Measurements from ENCODE around the gene TMEM100.

DNA sequence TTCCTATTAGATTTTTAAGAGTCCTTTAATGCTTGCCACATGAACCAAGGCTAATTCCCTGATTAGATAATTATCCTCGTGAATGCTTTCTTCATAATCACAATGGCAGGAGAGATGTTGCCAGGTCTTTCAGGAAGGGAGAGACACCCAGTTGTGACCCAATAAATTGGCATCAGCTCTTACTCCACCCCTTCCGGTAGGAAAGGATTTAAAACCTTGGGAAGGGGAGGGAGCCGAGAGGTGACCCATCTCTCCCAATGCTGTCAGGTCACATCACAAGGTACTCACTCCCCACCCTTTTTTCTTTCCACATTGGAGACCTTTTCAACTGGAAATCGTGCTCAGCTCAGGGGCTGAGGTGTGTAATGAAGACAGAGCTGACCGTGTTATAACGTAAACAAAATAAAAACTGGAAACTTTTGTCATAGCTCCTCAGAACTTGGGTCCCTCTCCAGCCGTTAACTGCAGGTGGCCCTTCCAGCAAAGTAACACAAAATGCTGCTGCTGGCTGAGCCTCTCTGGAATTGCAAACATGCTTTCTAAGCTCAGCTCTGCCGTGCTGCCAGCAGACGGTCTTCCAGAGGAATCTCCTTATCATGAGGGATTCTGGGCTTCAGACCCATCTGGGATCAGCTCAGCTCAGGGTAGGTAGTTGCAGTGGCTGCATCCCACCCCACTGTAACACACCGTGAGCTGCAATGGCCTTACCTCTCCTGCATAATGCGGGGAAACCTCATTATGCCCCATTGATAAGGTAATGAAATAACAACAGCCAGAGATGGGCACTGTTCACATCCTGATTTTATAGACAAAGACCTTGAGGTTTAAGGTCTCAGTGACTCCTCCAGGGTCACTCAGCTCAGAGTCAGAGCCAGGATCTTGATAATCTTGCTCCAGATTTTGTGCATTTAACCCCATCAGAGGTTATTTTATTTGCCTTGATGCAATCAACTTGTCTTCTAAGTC lies 15.6 kb downstream of the TMEM100 start:
- TF ChIP-seq, protein P1, sequence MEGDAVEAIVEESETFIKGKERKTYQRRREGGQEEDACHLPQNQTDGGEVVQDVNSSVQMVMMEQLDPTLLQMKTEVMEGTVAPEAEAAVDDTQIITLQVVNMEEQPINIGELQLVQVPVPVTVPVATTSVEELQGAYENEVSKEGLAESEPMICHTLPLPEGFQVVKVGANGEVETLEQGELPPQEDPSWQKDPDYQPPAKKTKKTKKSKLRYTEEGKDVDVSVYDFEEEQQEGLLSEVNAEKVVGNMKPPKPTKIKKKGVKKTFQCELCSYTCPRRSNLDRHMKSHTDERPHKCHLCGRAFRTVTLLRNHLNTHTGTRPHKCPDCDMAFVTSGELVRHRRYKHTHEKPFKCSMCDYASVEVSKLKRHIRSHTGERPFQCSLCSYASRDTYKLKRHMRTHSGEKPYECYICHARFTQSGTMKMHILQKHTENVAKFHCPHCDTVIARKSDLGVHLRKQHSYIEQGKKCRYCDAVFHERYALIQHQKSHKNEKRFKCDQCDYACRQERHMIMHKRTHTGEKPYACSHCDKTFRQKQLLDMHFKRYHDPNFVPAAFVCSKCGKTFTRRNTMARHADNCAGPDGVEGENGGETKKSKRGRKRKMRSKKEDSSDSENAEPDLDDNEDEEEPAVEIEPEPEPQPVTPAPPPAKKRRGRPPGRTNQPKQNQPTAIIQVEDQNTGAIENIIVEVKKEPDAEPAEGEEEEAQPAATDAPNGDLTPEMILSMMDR (IDR thresholded peaks at IDR 0.05), result no peak
- no peak for TF ChIP-seq POLR2A (IDR thresholded peaks at IDR 0.05)

Measured in uterus (tissue), 2 donors.